Measurements from ENCODE around the gene FAM222A. TPM values are rescaled to one million over a fixed set of nuclear protein-coding genes. Genes with fewer than 3 reads are reported as not detected.

Gene FAM222A
- total and polyA plus RNA-seq, 2 of the 8 experiments (the other 6 are each of a cell fraction or from before 2014, with no cell fraction given), result 0.94 to 1.1 TPM

- TF ChIP-seq EGR1 (IDR thresholded peaks at IDR 0.05; ENCODE audit: borderline replicate concordance, low read depth, low read length) (no peak), SP2 (IDR thresholded peaks at IDR 0.05; ENCODE audit: low read length) (no peak), CHD1 (IDR thresholded peaks at IDR 0.05; ENCODE audit: low read depth, low read length) (no peak)
Observed at GRCh38 chr12:109781668-109782325, 68.2 kb downstream of the FAM222A start (continued).
